ENCODE data around the gene RASA3.

- TF ChIP-seq CTCF (IDR thresholded peaks at IDR 0.05) (no peak), POLR2AphosphoS5 (IDR thresholded peaks at IDR 0.05) (no peak), POLR2A (IDR thresholded peaks at IDR 0.05) (no peak)
These were observed 174.1 kb downstream of the RASA3 start for GRCh38 chr13:113958373-113958772.

Measured in gastroesophageal sphincter (tissue), 3 donors.